HG02623 (cell line): ENCODE results near the gene HK1.
"Not testable (repeated sequence)": the region's sequence is repeated elsewhere in the genome, so short reads cannot be mapped to it uniquely, and the experiment has no call there.

Experiments
- ATAC-seq: cut with Tn5 transposase; IDR thresholded peaks from one replicate; pipeline ENCODE4 v1.9.1; 2021; ENCODE audit warnings: moderate library complexity; ENCODE audit not compliant: unreplicated experiment

Gene HK1

DNA sequence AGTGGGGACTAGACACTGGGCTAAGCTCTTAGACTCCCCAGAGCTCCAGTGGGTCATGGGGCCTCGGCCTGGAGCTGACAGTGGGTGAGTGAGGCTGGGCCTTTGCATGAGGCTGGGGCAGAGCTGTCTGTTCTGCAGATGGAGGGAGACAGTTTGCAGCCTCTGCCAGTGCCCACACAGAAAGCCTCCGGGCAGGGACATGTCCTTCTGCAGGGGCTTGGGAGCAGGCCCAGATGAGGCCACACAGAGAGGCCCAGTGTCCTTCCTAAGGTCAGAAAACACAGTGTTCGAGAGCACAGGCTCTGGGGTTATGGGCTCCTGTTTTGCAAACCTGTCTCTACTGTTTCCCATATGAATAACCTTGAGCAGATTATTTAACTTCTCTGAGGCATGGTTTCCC is 25.1 kb upstream of the HK1 start:
- no peak for ATAC-seq

DNA sequence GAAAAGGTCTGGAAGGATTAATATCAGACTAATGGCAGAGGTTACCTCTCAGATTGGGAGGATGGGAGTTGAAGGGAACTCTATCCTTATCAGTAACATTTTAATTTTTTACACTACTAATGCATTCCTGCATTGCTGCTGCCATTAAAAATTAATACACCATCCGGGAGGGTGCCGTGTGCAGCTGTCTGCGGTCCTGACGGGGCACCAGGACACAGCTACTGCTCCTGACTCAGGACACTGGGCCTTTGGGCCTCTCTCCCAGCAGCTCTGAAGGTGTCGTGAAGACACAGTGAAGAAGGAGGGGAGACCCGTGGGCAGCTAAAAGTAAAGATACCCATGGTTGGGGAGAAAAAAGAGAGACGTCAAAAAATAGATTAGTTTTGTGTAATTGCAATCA is 23.4 kb upstream of the HK1 start:
- ATAC-seq, result no peak

DNA sequence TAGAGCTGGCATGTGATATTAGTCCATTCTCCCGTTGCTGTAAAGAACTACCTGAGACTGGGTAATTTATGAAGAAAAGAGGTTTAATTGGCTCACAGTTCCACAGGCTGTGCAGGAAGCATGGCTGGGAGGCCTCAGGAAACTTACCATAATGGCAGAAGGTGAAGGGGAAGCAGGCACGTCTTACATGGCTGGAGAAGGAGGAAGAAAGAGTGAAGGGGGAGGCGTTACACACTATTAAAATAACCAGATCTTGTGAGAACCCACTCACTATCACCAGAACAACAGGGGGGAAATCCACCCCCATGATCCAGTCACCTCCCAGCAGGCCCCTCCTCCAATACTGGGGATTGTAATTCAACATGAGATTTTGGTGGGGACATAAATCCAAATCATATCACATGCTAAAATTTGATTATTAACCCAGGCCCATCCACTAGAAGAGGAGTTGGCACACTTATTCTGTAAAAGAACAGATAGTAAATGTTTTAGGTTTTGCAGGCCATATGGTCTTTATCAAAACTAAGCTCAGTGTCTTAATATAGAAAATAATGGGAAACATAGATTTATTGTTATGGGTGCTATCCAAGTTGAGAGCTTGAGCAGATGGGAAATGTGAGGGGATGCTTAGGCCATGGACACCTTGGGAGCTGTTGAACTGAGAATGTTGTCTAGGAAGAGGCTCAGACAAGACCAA is 18.6 kb upstream of the HK1 start:
- no peak for ATAC-seq

DNA sequence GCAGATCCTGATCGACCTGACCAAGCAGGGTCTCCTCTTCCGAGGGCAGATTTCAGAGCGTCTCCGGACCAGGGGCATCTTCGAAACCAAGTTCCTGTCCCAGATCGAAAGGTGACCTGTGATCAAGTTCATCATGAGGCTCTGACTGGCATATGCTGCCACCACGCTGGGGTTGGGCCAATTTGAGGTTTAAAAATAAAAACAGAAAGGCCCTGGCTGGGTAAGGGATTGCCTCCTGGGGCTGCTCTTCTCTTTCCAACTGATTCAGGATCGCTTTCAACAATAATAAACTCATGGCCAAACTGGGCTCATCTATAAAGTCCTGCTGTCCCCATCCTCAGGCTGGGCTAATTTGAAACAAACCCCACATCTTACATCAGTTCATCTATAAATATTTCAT is 17.1 kb upstream of the HK1 start:
- ATAC-seq, result no peak

DNA sequence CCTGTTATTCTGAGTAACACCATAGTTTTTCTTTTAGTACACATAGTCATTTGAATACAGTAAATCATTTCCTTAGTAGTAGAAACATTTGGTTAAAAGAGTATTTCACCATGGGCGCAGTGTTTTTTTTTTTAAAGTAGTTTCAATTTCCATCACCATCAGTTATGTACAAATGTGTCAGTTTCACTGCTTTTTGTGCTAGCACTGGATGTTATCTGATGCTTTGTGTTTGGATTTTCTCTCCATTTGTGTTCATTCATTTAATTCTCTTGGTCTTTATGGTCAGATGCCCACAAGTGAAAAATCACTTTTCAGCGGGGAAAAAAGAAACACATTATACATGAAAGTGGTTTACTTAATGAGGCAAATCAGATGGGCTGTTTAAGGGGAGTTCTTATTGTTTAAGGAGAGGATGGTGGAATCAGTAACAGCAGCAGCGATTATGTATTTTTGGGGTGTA is 16.0 kb upstream of the HK1 start:
- ATAC-seq, result no peak

GRCh38 chr10:69265521-69265920 is 12.8 kb upstream of the HK1 start:
- ATAC-seq, result no peak

DNA sequence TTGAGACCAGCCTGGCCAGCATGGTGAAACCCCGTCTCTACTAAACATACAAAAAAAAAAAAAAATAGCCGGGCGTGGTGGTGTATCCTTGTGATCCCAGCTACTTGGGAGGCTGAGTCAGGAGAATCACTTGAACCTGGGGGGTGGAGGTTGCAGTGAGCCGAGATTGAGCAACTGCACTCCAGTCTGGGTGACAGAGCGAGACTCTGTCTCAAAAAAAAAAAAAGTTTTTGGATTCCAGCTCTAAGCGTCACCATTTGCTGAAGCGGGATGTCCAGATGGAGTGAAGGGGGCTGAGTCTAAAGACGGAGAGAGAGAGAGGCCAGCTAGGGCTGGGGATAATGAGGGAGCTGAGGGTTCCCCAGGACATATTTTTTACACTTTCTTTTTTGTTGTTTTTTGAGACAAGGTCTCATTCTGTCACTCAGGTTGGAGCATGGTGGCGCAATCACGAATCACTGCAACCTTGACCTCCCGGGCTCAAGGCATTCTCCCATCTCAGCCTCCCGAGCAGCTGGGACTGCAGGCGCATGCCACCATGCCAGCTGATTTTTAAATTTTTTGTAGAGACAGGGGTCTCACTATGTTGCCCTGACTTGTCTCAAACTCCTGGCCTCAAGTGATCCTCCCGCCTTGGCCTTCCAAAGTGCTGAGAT is 9.4 kb upstream of the HK1 start:
- ATAC-seq, result no peak

DNA sequence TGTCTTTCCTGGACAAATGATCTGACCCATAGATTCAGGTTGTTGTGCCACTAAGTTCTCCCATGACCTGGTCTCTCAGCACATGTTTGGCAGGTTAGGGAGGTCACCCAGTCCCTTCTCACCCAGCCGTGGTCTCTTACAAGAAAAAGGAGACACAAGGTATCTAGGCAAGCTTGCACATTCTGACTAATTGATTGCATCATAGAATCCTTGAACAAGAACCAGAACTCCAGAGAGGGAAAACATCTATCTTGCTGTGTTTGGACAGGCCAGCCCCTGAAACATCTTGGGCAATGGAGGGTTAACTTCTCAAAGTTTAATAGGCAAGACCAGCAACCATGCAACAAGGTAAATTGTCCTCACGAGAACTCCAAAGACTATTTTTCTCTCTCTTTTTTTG is 8.5 kb upstream of the HK1 start:
- no peak for ATAC-seq

DNA sequence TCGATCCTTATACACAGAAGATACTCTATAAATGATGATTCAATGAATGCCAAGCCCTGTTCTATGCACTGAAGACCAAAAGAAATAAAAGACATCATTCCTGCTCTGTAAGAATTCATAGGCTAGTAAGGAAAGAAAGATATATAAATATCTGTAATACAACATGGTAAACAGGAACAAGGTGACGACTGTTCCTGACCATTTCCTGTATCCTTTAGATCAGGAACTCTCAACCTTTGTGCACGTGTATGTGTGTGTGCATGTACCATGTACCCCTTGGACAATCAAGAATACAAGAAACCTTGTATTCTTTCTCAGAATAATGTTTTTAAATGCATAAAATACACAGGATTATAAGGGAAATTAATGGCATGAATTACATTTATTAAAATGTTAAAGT is 7.3 kb upstream of the HK1 start:
- ATAC-seq, result no peak

GRCh38 chr10:69272624-69273023 is 5.7 kb upstream of the HK1 start:
- no peak for ATAC-seq

DNA sequence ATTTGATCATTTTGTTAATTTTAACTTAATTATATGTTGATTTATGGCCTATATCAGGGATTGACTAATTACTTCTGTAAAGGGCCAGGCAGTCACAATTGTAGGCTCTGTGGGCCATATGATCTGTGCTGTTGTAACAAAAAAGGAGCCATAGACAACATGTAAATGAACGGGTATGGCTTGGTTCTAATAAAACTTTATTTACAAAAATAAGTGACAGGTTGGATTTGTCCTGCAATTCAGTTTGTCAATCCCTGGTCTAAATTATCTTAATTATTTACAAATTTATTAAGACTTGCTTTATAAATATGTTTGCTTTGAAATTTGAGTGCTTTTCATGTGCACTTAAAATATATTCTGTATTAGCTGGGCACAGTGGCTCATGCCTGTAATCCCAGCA is 2.9 kb upstream of the HK1 start:
- ATAC-seq, result no peak

- ATAC-seq, result no peak
Measured at GRCh38 chr10:69276503-69276902, 1.8 kb upstream of the HK1 start.

GRCh38 chr10:69279110-69279509 is 814 bp downstream of the HK1 start:
- ATAC-seq, result no peak

GRCh38 chr10:69281507-69282413 is 3.5 kb downstream of the HK1 start:
- no peak for ATAC-seq

DNA sequence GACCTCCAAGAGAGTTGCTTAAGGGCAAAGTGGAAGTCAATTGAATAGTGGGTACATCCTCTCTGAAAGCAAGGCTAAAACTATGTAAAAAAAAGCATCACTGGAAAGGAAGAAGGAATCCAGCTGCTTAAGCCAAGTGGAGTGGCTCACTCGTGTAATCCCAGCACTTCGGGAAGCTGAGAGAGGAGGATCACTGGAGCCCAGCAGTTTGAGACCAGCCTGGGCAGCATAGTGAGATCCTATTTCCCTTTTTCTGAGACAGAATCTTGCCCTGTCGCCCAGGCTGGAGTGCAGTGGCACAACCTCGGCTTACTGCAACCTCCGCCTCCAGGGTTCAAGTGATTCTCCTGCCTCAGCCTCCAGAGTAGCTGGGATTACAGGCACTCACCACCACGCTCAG is 6.1 kb downstream of the HK1 start:
- not testable (repeated sequence) for ATAC-seq

GRCh38 chr10:69285699-69286098 is 7.4 kb downstream of the HK1 start:
- ATAC-seq, result no peak

- no peak for ATAC-seq
Measured at GRCh38 chr10:69287181-69287580, 8.9 kb downstream of the HK1 start.

GRCh38 chr10:69290993-69291392 is 12.7 kb downstream of the HK1 start:
- no peak for ATAC-seq

DNA sequence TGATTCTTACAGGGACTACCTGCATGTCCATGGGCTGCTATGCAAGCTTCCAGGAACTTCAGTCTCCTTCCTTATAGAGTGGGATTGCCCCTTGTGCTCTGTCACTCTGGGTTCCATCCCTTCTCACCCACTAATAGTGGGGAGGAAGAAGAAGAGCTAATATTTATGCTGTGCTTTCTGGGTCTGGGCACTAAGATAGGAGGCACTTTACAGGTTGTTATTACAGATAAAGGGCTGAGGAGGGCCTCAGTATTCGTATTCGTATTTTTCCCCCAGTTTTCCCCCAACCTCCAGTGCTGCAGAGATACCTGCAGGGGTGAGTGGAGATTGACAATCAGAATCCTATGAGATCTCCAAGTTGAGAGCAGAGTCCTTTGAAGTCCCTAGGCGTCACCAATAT is 14.2 kb downstream of the HK1 start:
- no peak for ATAC-seq

DNA sequence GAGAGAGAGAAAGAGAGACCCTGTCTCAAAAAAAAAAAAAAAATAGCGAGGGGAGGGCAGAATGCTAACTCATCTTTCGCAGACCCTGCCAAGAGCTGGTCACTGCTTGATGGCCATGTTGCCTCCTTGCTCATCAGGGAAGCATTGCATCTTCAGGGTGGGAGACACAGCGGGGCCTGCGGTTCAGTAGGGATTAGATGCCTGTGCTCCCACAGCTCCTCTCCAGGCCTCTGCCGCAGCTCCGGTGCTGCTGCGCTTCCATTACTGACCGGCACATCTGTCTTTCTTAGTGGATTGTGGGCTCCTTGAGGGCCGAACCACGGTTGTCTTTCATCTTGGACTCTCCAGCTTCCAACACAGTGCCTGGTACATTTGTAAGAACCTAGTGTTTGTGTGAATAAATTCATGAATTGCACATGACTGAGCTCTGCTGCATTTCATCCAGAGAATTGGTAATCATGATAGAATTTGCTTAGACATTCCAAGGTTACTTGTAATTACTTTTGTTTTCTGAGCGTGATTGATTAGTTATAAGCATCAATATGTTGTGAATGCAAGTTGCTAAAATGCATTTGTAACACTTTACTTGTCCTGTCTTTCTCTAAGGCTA is 16.8 kb downstream of the HK1 start:
- ATAC-seq, result no peak

DNA sequence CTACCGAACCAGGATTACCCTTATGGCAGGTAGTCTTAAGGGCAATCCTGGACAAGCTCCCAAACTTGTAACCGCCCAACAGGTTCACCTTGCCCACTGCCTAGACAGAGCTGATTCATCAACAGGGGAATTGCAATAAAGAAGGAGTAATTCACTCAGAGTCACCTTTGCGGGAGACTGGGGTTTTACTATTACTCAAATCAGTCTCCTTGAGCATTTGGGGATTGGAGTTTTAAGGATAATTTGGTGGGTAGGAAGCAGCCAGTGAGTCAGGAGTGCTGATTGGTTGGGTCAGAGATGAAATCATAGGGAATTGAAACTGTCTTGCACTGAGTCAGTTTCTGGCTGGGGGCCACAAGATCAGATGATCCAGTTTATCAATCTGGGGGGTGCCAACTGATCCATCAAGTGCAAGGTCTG is 25.3 kb downstream of the HK1 start:
- no peak for ATAC-seq
